NCI-H2171 (cell line): ENCODE data around the gene CKAP5.
"Not testable (repeated sequence)": the region's sequence is repeated elsewhere in the genome, so short reads cannot be mapped to it uniquely, and the experiment has no call there.

Experiments
- DNase-seq: peaks from one replicate; lab custom pipeline; 2025; lab: John Stamatoyannopoulos, UW

Gene CKAP5

DNA sequence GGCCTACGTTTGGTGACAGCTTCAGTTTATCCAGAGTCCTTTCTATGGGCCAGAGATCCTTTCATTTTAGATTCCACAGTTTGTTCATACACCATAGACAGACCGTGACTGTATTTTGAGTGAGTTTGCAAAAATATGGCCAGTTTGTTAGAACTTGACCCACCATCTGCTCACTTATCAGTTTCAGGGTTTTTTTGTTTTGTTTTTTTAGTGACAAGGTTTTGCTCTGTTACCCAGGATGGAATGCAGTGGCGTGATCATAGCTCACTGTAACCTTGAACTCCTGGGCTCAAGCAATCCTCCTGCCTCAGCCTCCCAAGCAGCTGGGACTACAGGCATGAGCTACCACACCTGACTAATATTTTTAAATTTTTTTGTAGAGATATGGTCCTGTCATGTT, 9.1 kb upstream of the CKAP5 start:
- no peak for DNase-seq

DNA sequence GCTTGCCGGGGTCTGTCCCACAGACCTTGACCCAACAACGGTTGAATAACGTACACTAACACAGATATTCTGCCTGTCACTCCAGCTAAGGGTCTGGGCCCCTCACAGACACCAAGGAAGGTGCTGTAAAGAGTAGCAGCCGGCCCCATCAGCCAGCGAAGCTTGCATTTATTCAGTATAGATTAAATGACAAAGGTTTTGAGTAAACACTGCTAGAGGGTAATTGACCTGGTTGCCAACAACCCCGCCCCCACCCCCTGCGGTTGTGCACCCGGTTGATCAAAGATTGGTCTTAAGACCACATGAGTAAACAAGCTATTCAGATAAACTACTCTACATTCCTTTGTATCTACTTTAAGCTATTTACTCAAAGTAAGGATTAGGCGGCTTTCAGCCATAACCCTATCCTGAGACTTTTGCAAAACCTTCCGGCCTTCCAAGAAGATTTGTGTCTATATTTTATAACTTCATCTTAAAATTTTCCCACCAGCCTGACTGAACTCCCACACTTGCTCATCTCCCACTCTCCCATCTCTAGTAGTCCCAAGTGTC, 4.8 kb upstream of the CKAP5 start:
- no peak for DNase-seq

DNA sequence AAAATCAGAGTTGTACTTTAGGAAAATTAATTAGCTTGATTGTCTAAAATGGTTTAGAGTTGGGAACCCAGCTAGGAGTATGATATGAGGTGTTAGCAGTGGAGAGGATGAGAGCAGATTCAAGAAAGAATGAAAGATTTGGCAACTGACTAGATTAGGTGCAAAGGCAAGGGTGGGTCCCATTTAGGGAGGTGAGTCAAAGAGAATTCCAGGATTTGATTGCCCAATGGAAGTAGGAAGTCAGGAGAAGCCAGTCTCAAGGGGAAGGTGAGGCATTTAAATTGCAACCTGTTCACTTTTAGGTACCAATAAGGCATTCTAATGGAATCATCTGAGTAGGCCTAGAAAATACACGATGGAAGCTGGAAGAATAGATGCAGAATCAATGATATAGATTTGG, 3.6 kb upstream of the CKAP5 start:
- DNase-seq, result no peak

DNA sequence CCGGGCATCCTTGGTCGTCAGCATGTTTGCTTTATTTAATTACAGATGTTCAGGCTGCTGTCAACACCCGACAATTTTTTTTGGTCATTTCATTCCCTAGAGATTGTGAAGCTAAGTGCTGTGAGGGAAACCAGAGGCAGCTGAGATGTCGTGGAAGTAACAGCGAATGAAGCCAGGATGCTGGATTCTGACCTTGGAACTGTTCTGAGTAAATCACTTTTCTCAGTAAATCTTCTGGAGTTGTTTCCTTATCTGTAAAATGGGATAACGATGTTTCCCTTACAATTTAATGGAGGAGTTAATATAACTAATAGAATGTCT, 390 bp upstream of the CKAP5 start:
- no peak for DNase-seq

DNA sequence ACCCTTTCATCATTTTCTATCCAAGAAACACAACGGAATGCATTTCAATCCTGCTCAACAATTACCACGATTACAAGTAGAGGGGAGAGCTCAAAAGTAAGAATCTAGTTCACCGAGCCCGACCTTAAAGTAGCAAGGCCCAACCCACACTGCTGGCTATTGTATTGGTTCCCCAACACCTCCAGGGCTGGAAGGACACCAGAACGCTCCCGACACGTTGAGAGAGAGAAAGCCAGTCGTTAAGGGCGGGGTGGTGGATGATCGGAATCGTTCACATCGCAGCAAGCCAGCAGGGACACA, 690 bp downstream of the CKAP5 start:
- DNase-seq, result no peak

DNA sequence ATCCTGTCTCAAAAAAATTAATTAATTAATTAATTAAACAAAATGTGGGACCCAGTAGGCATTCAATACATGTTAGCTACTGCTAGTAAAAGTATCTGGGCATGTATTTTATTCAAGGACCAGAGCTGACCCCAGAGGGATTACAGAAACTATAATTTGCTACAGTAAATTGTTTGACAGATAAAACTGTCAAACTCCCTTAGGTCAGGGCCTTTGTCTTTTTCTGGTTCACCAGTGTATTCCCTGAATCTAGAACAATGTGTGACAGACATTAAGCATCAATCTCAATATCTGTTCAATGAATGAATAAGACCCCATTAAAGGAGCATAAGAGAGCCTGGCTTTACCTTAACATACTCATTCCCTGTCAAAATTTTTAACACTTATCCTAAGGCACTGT, 6.0 kb downstream of the CKAP5 start:
- no peak for DNase-seq

DNA sequence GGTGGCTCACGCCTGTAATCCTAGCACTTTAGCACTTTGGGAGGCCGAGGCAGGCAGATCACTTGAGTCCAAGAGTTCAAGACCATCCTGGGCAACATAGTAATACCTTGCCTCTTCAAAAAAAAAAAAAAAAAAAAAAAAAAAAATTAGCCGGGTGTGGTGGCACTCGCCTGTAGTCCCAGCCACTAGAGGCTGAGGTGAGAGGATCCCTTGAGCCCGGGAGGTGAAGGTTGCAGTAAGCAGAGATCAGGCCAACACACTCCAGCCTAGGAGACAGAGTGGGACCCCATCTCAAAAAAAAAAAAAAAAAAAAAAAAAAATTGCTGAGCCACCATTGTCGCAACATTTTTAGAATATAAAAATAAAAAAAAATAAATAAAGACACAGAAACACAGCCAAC, 7.6 kb downstream of the CKAP5 start:
- no peak for DNase-seq

DNA sequence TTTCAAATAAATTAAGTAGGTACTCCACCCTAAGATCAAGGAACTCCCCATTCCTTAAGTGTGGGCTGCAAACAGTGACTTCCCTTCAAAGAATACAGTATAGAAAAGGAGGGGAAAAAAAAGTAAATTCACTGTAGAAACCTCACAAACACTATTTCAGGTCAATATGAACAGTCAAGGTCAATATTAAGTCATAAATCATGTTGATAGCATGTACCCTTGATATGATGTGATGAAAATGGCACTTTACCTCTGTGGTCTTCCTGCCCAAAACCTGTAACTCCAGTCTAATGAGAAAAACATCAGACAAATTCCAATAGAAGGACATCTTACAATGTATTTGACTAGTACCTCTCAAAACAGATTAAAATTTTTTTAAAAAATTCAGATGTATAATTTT, 8.2 kb downstream of the CKAP5 start:
- no peak for DNase-seq

DNA sequence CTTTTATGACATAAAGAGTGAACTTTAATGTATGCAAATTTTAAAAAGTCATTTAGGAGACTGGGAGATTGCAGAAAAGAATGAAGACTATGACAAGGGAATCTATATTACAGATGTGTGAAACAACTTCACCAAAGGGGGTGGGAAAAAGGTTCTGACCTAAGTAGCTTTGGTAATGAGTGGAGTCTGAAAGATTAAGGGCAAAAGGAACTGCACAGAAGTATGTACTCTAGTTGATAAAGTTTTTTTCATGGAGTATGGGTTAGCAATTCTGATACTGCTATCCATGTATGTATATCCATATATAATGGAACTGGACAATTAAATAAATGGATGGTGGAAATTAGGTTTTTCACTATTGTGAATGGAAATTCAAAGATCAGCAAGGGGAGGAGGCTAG, 9.2 kb downstream of the CKAP5 start:
- no peak for DNase-seq

DNA sequence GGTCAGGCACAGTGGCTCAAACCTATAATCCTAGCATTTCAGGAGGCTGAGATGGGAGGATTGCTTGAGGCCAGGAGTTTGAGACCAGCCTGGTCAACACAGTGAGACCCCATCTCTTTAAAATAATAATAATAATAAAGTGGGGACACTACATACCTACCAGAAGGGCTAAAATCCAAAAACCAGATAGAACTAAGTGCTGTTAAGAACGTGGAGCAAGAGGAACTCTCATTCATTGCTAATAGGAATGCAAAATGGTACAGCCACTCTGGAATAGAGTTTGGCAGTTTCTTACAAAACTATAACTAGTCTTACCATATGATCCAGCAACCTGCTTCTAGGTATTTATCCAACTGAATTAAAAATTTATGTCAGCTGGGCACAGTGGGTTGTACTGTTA, 9.6 kb downstream of the CKAP5 start:
- no peak for DNase-seq

DNA sequence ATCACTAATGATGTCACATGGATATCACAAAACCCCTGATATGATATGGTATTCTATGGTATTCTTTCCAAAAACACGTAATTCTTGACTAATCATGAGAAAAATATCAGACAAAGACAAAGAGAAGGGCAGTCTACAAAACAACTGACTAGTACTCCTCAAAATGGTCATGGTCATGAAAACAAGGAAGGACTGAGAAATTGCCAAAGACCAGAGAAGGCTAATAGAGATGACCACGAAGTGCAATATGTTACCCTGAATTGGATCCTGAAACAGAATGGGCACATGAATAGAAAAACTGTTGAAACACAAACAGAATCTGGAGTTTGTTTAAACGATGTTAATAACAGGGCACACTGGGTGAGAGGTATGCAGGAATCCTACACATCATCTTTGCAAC, 10.2 kb downstream of the CKAP5 start:
- no peak for DNase-seq

DNA sequence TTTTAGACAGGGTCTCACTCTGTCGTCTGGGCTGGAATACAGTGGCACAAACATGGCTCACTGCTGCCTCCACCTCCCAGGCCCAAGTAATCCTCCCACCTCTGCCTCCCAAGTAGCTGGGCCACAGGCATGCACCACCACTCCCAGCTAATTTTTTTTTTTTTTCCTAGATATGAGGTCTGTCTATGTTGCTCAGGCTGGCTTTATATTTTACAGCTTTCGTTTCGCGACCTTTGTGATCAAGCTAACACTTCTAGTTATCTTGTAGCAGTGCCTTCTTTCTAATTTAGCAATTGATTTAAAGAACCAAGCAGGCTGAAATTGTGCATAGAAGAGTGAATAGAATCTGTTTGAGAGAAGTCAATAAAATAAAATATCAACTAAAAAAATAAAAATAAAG, 11.3 kb downstream of the CKAP5 start:
- DNase-seq, result no peak

DNA sequence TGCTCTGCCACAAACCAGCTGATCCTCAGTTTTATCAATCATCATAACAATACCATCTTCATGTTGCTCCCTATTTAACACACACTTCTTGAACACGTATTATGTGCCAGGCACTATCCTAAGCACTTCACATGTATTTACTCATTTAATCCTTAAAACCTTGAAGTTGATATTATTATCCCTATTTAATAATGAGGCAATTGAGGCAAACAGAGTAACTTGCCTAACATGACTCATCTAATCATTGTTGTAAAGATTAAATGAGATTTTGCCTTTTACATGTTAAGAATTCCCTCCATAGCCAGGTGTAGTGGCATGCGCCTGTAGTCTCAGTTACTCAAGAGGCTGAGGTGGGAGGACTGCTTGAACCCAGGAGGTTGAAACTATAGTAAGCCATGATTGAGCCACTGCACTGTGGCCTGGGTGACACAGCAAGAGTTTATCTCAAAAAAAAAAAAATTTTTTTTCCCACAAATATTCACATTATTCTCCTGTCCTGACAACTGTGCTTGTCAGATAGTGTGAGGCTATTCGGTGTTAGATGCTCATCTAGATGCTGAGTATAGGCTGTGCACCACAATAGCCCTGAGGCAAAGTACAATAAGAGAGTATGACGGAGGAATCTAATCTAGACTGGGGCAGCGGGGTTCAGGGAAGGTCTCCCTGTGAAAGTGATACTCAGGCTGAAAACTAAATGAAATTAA, 13.4 kb downstream of the CKAP5 start:
- no peak for DNase-seq

DNA sequence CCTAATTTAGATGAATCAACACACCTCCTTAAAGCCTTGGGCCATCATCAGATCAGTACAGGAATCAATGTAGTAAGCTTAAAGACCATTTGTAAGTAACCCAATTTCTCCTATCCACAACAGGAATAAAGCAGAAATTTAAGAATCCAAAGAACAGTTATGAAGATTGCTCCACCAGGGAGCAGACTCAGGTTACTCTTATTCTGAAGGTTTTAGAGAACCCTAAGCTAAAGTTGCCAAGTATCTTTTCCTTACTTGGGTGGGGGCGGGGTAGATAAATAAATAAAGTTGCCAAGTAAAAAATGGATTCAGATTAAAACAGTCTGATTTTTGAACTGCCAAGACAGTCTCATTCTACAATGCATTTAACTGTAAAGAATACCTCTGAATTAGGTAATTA, 18.1 kb downstream of the CKAP5 start:
- no peak for DNase-seq

DNA sequence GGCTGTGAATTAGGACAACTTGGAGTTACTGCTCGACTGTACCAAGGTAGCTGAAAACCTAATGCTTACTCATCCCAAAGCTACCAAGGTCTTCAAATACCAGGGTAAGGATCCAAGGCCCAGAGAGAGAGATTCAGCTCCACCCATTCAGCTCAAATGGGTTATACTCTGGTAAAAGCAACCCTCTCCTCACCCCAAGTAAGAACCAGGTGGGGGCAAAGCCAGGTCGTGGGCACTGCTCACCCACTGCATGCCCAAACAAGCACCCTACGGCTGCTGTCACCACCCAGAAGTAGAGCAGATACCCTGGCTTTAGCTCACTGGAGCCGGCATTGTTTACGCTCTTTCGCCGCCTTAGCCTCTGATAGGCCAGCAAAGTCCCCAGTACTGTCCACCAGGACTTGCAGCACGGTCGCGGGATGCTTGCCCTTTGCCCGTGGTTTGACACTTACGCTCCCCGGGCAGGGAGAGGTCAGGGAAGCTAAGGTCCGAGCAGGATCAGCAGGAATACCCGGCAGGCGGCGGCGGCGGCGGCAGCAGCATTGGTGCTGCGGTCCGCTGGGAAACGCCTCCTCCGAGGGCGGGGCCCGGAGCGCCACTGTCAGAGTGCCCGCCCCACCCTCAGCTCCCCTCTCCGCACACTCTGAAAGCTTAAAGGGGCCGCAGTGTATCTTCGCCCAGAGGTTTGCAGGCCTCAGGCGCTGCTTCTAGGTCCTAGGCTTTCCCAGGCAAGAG, 19.6 kb downstream of the CKAP5 start:
- DNase-seq, result no peak

DNA sequence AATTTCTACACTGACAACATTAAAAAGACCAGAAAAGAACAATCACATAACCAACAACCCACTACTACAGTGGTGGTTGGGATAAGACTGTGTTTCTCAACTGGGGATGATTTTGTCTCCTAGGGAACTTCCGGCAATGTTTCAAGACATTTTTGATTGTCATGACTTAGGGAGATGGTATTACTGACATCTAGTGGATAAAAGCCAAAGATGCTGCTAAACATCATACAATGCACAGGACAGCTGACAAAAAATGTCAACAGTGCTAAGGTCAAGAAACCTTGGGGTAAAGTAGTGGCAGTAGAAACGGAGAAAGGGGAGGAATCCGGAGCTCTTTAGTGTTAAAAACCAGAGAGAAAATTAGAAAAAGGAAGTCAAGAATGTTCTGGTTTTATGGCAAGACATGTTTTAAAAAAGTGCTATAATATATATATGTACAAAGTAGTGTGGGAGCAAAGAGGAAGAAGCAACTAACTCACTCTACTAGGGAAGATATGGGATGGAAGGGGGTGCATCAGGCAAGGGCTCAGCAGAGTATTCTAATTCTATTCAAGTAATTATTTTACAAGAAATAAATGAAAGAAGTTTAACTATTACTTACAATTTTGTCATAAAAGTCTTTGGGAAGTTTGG, 37.2 kb downstream of the CKAP5 start:
- no peak for DNase-seq

DNA sequence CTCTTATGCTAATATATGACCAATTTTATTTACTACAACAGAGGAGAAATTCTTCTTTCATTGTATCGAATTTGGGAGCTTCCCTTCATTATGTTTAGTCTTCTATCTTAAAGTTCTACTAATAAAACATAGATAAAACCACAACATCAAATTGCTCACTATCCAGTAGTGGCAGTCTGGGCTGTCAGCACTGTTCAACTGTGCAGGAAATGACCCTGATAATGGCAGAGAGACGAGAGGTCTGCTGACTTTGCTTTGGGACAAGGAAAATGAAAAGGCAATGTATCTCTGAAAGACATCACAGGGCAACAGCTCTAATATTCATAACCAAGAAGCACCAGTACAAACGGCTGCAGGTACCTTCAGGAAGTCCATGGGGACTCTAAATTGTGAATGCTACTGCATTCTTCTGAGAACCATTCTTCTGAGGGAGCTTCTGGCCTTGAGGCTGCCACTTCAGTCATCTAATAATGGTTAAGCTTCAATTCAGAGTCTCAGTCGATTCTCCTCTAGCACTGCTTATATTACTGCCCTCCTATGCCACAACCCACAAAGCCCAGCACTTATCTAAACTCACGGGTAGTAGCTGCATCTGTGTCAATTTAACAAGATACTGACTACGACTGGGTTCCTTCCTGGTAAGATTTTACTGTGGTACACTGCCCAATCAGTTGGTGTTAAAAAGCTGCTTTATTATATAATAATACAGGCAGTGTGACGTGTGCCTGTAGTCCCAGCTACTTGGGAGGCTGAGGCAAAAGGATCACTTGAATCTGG, 44.2 kb downstream of the CKAP5 start:
- no peak for DNase-seq

DNA sequence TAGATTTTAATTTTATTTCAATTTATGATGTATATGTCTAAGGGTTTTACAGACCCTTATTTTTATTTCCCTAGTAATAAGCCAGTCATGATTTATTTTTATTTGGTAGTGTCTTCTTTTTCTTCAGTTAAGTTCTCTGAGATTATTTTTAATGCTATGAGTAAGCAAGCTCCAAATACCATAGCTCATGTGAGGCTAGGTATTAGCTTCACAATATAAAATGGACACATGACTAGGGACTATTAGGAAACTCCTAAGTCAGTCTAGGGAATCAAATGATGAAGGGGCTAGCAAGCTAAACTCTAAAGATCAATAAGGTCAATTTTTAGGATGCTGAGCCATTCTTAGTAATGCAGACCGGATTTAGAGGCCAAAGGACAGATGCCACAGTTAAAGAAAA, 45.9 kb downstream of the CKAP5 start:
- DNase-seq, result no peak

DNA sequence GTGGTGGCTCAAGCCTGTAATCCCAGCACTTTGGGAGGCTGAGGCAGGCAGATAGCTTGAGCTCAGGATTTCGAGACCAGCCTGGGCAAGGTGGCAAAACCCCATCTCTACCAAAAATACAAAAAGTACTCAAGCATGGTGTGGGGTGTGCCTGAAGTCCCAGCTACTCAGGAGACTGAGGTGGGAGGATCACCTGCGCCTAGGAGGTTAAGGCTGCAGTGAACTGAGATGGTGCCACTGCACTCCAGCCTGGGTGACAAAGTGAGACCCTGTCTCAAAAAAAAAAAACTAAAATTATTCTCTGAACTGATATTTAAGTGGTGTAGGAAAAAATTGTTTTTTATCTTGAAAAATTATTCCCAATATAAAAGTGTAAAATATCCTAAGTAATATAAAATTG, 46.4 kb downstream of the CKAP5 start:
- not testable (repeated sequence) for DNase-seq

DNA sequence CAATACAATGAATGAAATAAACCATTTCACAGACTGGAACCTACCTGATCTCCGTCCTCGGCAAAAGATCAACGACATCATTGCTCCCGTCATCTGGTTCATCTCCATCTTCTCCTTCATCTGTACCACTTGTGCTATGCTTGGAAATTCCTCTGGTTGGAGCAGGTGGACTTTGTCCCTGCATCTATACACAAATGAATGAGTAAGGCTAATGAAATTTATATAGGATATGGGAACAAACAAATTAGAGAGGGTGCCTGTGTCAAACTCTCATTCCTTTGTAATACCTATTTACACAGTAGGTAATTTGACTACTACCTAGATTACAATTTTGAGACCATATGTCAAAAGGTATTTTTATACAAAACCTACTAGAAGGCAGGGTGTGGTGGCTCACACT, 67.7 kb downstream of the CKAP5 start:
- DNase-seq, result no peak

DNA sequence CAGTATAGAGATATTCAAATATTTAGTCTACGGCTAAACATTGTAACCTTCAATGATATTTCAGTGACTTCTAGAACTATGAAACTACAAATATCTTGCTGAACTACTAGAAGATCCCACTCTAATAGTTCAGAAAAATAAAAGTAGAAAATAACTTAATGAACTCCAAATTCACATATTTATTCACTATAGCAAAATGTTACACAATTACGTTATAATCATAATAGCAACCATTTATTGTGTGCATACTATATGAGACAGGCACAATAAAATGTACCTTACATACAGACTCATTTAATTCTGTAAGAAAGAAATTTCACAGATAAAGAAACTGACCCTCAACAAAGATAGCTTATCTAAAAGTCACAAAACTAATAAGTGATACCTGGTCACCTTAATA, 69.2 kb downstream of the CKAP5 start:
- no peak for DNase-seq

DNA sequence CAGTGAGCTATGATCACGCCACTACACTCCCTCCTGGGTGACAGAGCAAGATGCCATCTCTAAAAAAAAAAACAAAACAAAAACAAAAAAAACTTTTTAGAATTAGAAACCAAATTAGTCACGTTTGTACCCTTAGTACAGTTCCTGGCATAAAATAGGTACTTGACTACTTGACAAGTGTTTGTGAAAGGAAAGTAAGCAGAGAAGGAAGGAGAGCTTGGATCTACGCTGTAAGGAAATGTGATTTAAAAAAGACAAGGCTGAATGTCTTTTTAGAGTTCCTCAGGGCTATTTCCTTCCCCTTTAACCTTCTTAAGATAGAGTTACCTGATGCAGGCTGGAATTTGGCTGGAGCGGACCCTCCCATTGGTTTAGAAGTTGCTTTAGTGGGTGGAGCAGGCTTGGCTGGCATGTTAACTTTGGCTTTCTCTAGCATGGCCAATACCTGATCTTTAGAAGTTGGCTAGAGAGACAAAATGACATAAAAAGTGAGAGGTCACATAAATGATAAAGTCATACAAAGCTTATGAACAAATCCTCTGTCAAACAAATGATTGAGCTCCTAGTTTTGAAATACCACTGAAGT, 76.4 kb downstream of the CKAP5 start:
- DNase-seq, result no peak
